Neural cell (in vitro differentiated cells): ENCODE measurements around the gene CD226. TPM values are rescaled to one million over a fixed set of nuclear protein-coding genes. Genes with fewer than 3 reads are reported as not detected.
"Not testable (repeated sequence)": the region's sequence is repeated elsewhere in the genome, so short reads cannot be mapped to it uniquely, and the experiment has no call there.

ENCODE experiments used
- H2AFZ ChIP-seq: fragments of 200-600, 300-800 bp; sonication (generic), shearing (Covaris generic); 2 replicates; pipeline ENCODE4 v1.6.0; 2014; ENCODE audit warnings: low read depth, mild to moderate bottlenecking, antibody characterized with exemption, low read length, moderate library complexity
- H3F3A ChIP-seq: fragments of 200-600 bp; shearing (Covaris generic); 2 replicates; pipeline ENCODE4 v1.6.1; 2016; ENCODE audit warnings: mild to moderate bottlenecking, moderate library complexity, mixed read lengths, antibody characterized with exemption, low read length; ENCODE audit not compliant: insufficient read depth, poor library complexity, severe bottlenecking
- H3K27ac ChIP-seq: fragments of 200-600, 300-800 bp; sonication (generic), shearing (Covaris generic); 2 replicates; pipeline ENCODE4 v1.5.1; 2014; ENCODE audit warnings: mild to moderate bottlenecking, low read length, moderate library complexity
- H3K27me3 ChIP-seq: fragments of 300-800, 200-600 bp; sonication (generic), shearing (Covaris generic); 2 replicates; pipeline ENCODE4 v1.6.0; 2014; ENCODE audit warnings: mild to moderate bottlenecking, low read depth, low read length, moderate library complexity; ENCODE audit not compliant: insufficient read depth
- H3K36me3 ChIP-seq: fragments of 300-800, 200-600 bp; sonication (generic), shearing (Covaris generic); 2 replicates; pipeline ENCODE4 v1.5.1; 2014; ENCODE audit warnings: mild to moderate bottlenecking, antibody characterized with exemption, low read length, moderate library complexity; ENCODE audit not compliant: insufficient read depth
- H3K4me2 ChIP-seq: fragments of 300-800, 200-600 bp; sonication (generic), shearing (Covaris generic); 2 replicates; pipeline ENCODE4 v1.6.0; 2014; ENCODE audit warnings: mild to moderate bottlenecking, low read length
- H3K4me3 ChIP-seq: fragments of 300-800, 200-600 bp; sonication (generic), shearing (Covaris generic); 2 replicates; pipeline ENCODE4 v1.5.1; 2014; ENCODE audit warnings: mild to moderate bottlenecking, low read length, moderate library complexity
- H3K79me2 ChIP-seq: fragments of 200-600 bp; shearing (Covaris generic); replicated peaks from 2 replicates; pipeline ENCODE4 v1.6.0; 2014; ENCODE audit warnings: mild to moderate bottlenecking, low read length, moderate library complexity; ENCODE audit not compliant: insufficient read depth
- H3K9ac ChIP-seq: fragments of 300-800, 200-600 bp; sonication (generic), shearing (Covaris generic); 2 replicates; pipeline ENCODE4 v1.6.1; 2016; ENCODE audit warnings: mild to moderate bottlenecking, low read length, mixed read lengths
- H3K9me2 ChIP-seq: fragments of 200-600 bp; shearing (Covaris generic); 2 replicates; pipeline ENCODE4 v1.6.1; 2016; ENCODE audit warnings: mild to moderate bottlenecking, low read length, mixed read lengths; ENCODE audit not compliant: insufficient read depth
- H3K9me3 ChIP-seq: fragments of 200-600, 300-800 bp; sonication (generic), shearing (Covaris generic); 2 replicates; pipeline ENCODE4 v1.6.1; 2016; ENCODE audit warnings: mild to moderate bottlenecking, mixed run types, low read length, moderate library complexity, mixed read lengths
- H4K20me1 ChIP-seq: fragments of 200-600 bp; shearing (Covaris generic); 2 replicates; pipeline ENCODE4 v1.6.1; 2016; ENCODE audit warnings: mild to moderate bottlenecking, mixed run types; ENCODE audit not compliant: insufficient read depth
- EP300 ChIP-seq: fragments of 450-650 bp; conservative IDR thresholded peaks from 2 replicates; pipeline ENCODE4 v1.6.1; 2014; ENCODE audit warnings: antibody characterized with exemption, mild to moderate bottlenecking, moderate library complexity; ENCODE audit not compliant: poor library complexity, severe bottlenecking
- EZH2 ChIP-seq: fragments of 200-600, 300-800 bp; shearing (Covaris generic), sonication (generic); IDR thresholded peaks from 2 replicates; pipeline ENCODE4 v1.6.1; 2014; ENCODE audit warnings: antibody characterized with exemption, low read length, borderline replicate concordance, mild to moderate bottlenecking; ENCODE audit not compliant: insufficient read depth, poor library complexity, severe bottlenecking
- MXI1 ChIP-seq: fragments of 450-650 bp; conservative IDR thresholded peaks from 2 replicates; pipeline ENCODE4 v1.6.1; 2014; ENCODE audit warnings: antibody characterized with exemption, mild to moderate bottlenecking; ENCODE audit not compliant: poor library complexity, severe bottlenecking
- POLR2AphosphoS5 ChIP-seq: IDR thresholded peaks from 2 replicates; pipeline ENCODE4 v1.6.1; 2012
- RAD21 ChIP-seq: fragments of 450-650 bp; conservative IDR thresholded peaks from 2 replicates; pipeline ENCODE4 v1.6.1; 2014; ENCODE audit warnings: antibody characterized with exemption, mild to moderate bottlenecking, moderate library complexity
- SMC3 ChIP-seq: fragments of 450-650 bp; conservative IDR thresholded peaks from 2 replicates; pipeline ENCODE4 v1.6.1; 2014; ENCODE audit warnings: antibody characterized with exemption, mild to moderate bottlenecking, moderate library complexity; ENCODE audit not compliant: poor library complexity
- TAF1 ChIP-seq: IDR thresholded peaks from 2 replicates; pipeline ENCODE4 v1.6.1; 2012; ENCODE audit warnings: low read depth
- polyA plus RNA-seq: library from polyadenylated mRNA; depleted of rRNA; stranded (reverse); fragments of >200 nt; gene quantifications from 2 replicates; pipeline ENCODE4 v1.2.3, GENCODE V29; 2014
- TF ChIP-seq, protein P1 (sequence below): IDR thresholded peaks from 2 replicates; pipeline ENCODE4 v1.6.1; 2012; ENCODE audit warnings: borderline replicate concordance
- TF ChIP-seq, protein P2 (sequence below): fragments of 450-650 bp; IDR thresholded peaks from 2 replicates; pipeline ENCODE4 v1.5.1; 2014; ENCODE audit warnings: antibody characterized with exemption, mild to moderate bottlenecking, moderate library complexity; ENCODE audit not compliant: poor library complexity, severe bottlenecking

CD226 gene
- polyA plus RNA-seq, 1 donor from 2014 or later, result 0.11 TPM

DNA sequence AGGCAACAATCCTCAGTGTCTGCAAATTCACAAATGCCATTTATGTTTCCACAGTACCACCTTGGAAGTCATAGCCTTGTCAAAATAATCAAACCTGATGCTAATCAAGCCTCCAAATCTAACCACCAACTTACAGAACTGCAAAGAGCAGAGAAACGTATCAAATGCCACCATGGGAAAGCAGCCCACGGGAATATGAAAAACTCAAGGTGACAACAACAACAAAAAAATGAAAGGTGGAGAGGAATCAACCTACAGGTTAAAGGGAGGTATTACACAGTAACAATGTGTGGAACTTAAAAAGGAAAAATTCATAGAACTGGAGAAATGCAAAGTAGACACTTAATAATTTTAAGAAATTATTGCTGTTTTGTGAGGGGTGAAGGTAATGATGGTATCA lies 46.7 kb downstream of the CD226 start:
- no peak overlapping the region for H2AFZ ChIP-seq
- H3K27me3 ChIP-seq, result no peaks in the 10 kb centered on the region
- no peak overlapping the region for H3K27ac ChIP-seq
- TF ChIP-seq RAD21 (no peak), EZH2 (no peak), POLR2AphosphoS5 (no peak), TAF1 (no peak), EP300 (no peak), SMC3 (no peak), MXI1 (no peak)
- TF ChIP-seq, protein P1, sequence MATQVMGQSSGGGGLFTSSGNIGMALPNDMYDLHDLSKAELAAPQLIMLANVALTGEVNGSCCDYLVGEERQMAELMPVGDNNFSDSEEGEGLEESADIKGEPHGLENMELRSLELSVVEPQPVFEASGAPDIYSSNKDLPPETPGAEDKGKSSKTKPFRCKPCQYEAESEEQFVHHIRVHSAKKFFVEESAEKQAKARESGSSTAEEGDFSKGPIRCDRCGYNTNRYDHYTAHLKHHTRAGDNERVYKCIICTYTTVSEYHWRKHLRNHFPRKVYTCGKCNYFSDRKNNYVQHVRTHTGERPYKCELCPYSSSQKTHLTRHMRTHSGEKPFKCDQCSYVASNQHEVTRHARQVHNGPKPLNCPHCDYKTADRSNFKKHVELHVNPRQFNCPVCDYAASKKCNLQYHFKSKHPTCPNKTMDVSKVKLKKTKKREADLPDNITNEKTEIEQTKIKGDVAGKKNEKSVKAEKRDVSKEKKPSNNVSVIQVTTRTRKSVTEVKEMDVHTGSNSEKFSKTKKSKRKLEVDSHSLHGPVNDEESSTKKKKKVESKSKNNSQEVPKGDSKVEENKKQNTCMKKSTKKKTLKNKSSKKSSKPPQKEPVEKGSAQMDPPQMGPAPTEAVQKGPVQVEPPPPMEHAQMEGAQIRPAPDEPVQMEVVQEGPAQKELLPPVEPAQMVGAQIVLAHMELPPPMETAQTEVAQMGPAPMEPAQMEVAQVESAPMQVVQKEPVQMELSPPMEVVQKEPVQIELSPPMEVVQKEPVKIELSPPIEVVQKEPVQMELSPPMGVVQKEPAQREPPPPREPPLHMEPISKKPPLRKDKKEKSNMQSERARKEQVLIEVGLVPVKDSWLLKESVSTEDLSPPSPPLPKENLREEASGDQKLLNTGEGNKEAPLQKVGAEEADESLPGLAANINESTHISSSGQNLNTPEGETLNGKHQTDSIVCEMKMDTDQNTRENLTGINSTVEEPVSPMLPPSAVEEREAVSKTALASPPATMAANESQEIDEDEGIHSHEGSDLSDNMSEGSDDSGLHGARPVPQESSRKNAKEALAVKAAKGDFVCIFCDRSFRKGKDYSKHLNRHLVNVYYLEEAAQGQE, result no peak
- TF ChIP-seq, protein P2, sequence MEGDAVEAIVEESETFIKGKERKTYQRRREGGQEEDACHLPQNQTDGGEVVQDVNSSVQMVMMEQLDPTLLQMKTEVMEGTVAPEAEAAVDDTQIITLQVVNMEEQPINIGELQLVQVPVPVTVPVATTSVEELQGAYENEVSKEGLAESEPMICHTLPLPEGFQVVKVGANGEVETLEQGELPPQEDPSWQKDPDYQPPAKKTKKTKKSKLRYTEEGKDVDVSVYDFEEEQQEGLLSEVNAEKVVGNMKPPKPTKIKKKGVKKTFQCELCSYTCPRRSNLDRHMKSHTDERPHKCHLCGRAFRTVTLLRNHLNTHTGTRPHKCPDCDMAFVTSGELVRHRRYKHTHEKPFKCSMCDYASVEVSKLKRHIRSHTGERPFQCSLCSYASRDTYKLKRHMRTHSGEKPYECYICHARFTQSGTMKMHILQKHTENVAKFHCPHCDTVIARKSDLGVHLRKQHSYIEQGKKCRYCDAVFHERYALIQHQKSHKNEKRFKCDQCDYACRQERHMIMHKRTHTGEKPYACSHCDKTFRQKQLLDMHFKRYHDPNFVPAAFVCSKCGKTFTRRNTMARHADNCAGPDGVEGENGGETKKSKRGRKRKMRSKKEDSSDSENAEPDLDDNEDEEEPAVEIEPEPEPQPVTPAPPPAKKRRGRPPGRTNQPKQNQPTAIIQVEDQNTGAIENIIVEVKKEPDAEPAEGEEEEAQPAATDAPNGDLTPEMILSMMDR, result no peak
- H4K20me1 ChIP-seq, result no peaks in the 10 kb centered on the region
- no peaks in the 10 kb centered on the region for H3K9me2 ChIP-seq
- H3K9ac ChIP-seq, result no peak overlapping the region
- H3K4me2 ChIP-seq, result no peak overlapping the region
- H3K9me3 ChIP-seq, result no peaks in the 10 kb centered on the region
- H3K4me3 ChIP-seq, result no peak overlapping the region
- no peaks in the 10 kb centered on the region for H3K79me2 ChIP-seq
- H3K36me3 ChIP-seq, result no peaks in the 10 kb centered on the region
- no peaks in the 10 kb centered on the region for H3F3A ChIP-seq

DNA sequence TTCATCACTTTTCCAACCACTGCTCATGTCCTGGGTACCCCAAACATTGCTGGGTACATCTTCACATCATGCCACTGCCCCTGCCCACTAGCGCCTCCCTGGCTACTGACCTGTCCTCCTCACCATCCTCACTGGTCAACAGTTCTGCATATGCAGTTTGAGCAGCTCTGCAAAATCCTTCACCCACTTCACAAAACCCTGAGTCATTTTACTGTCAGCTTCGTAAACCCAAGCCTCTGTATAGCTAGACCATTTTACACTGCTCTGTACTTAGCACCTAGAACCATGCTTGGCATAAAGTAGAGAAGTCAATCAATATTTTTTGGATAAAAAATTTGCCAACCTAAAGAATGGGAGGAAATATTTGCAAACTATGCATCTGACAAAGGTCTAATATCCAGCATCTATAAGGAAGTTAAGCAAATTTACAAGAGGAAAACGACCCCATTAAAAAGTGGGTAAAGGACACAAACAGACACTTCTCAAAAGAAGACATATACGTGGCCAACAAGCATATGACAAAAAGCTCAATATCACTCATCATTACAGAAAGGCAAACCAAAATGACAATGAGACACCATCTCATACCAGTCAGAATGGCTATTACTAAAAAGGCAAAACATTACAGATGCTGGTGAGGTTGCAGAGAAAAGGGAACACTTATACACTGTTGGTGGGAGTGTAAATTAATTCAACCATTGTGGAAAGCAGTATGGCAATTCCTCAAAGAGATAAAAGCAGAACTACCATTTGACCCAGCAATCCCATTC lies 48.3 kb downstream of the CD226 start:
- H3K9ac ChIP-seq, H3K9me3 ChIP-seq, H3K36me3 ChIP-seq, H3K79me2 ChIP-seq, H3K4me3 ChIP-seq, H3K9me2 ChIP-seq, H3K27me3 ChIP-seq, H2AFZ ChIP-seq, H3K27ac ChIP-seq, H3K4me2 ChIP-seq, H3F3A ChIP-seq, H4K20me1 ChIP-seq: not testable (repeated sequence)
